HepG2 (cell line): ENCODE results near the gene CPVL. TPM values are rescaled to one million over a fixed set of nuclear protein-coding genes. Genes with fewer than 3 reads are reported as not detected.

ENCODE experiments used
- ATAC-seq: fragments of 200-7000 bp; cut with Tn5 transposase; 3 replicates; pipeline ENCODE4 v1.9.1; 2020; ENCODE audit warnings: mild to moderate bottlenecking, moderate library complexity
- BruUV-seq: library from RNA; stranded (reverse); fragments of 400-500 nt; replicated peaks from 2 replicates; lab custom pipeline; 2021; lab: Mats Ljungman, UMichigan
- CTCF ChIA-PET: fragments of 300-600 bp; formaldehyde crosslinking; extraction: SDS; loops from one replicate; lab custom pipeline; 2021; ENCODE audit warnings: low total read pairs, inconsistent platforms, low intra/inter-chr PET ratio; lab: Yijun Ruan, JAX
- POLR2A ChIA-PET: fragments of 350-600 bp; sonication (Branson Sonifier 250); formaldehyde crosslinking; loops from one replicate; lab custom pipeline; 2020; ENCODE audit warnings: antibody characterized with exemption, inconsistent platforms; lab: Yijun Ruan, JAX
- DNase-seq: peaks from one replicate; pipeline ENCODE4 v3.0.0-alpha.2; 2015; ENCODE audit warnings: low spot score
- FAIRE-seq: peaks from 3 replicates; lab custom pipeline; 2011; peaks lifted over from hg19 to GRCh38; lab: Jason Lieb, UNC
- H2AFZ ChIP-seq: one replicate; pipeline ENCODE4 v1.6.1; 2011; ENCODE audit warnings: low read length, inconsistent platforms
- H3K27ac ChIP-seq: fragments of 300-600 bp; 3 replicates; pipeline ENCODE4 v1.8.0; 2011; ENCODE audit warnings: mixed run types, mild to moderate bottlenecking, mixed read lengths, low read length, inconsistent platforms; ENCODE audit not compliant: insufficient read depth; ENCODE audit errors: extremely low read length
- H3K27me3 ChIP-seq, 2 experiments: fragments of 200-600 bp in 1 of 2; 2 replicates in 1 of 2; 3 replicates in 1 of 2; pipeline versions ENCODE4 v1.6.0 to v1.8.0; 2011; ENCODE audit warnings: low read length in 2 of 2, mild to moderate bottlenecking in 2 of 2, moderate library complexity in 2 of 2, inconsistent platforms in 1 of 2; ENCODE audit not compliant: insufficient read depth in 2 of 2, control insufficient read depth in 1 of 2
- H3K36me3 ChIP-seq, 2 experiments: fragments of 200-600 bp in 1 of 2; replicated peaks in 1 of 2; 2 replicates in 1 of 2; 3 replicates in 1 of 2; pipeline versions ENCODE4 v1.5.1 to v1.8.0; 2011; ENCODE audit warnings: low read length in 2 of 2, inconsistent platforms in 1 of 2; ENCODE audit not compliant: insufficient read depth in 2 of 2, control insufficient read depth in 1 of 2
- H3K4me1 ChIP-seq: 2 replicates; pipeline ENCODE4 v1.5.1; 2012; ENCODE audit warnings: low read length, inconsistent platforms; ENCODE audit not compliant: insufficient read depth
- H3K4me2 ChIP-seq: 2 replicates; pipeline ENCODE4 v1.6.0; 2011; ENCODE audit warnings: low read depth, low read length, inconsistent platforms
- H3K4me3 ChIP-seq, 3 experiments: fragments of 200-600 bp in 1 of 3; sonication (generic), shearing (Covaris generic) in 1 of 3; replicated peaks in 1 of 3; 2 replicates each; pipeline ENCODE4 v1.5.1; 2011 to 2016; ENCODE audit warnings: low read length in 3 of 3, inconsistent platforms in 2 of 3, low read depth in 2 of 3, mild to moderate bottlenecking in 2 of 3, control low read depth in 1 of 3, mixed read lengths in 1 of 3; ENCODE audit not compliant: insufficient read depth in 1 of 3
- H3K79me2 ChIP-seq: one replicate; pipeline ENCODE4 v1.6.1; 2011; ENCODE audit warnings: low read length, inconsistent platforms; ENCODE audit not compliant: insufficient read depth
- H3K9ac ChIP-seq: 2 replicates; pipeline ENCODE4 v1.6.0; 2011; ENCODE audit warnings: mild to moderate bottlenecking, low read depth, low read length, inconsistent platforms; ENCODE audit not compliant: insufficient read depth
- H3K9me3 ChIP-seq: 2 replicates; pipeline ENCODE4 v1.5.1; 2012; ENCODE audit warnings: mild to moderate bottlenecking, low read length
- H4K20me1 ChIP-seq: 2 replicates; pipeline ENCODE4 v1.6.0; 2011; ENCODE audit warnings: inconsistent platforms, mild to moderate bottlenecking, low read length, moderate library complexity; ENCODE audit not compliant: insufficient read depth
- CAMTA2 ChIP-seq: sonication (generic); formaldehyde crosslinking; IDR thresholded peaks from 2 replicates; pipeline ENCODE4 v1.4.0; 2020; ENCODE audit warnings: mild to moderate bottlenecking, missing genetic modification reagents, borderline replicate concordance
- HNRNPH1 ChIP-seq: fragments of 200-400 bp; formaldehyde crosslinking; optimal IDR thresholded peaks from 2 replicates; pipeline ENCODE3; 2017; ENCODE audit warnings: mild to moderate bottlenecking, low read depth, low read length
- MED1 ChIP-seq: sonication (generic); formaldehyde crosslinking; IDR thresholded peaks from 2 replicates; pipeline ENCODE4 v1.4.0; 2020; ENCODE audit warnings: missing genetic modification reagents
- MTA1 ChIP-seq: sonication (generic); formaldehyde crosslinking; IDR thresholded peaks from 2 replicates; pipeline ENCODE4 v1.4.0; 2020; ENCODE audit warnings: missing genetic modification reagents, mild to moderate bottlenecking, borderline replicate concordance
- NFATC3 ChIP-seq: sonication (generic); formaldehyde crosslinking; IDR thresholded peaks from 2 replicates; pipeline ENCODE4 v1.5.1; 2020; ENCODE audit warnings: mild to moderate bottlenecking, missing genetic modification reagents
- SMAD1 ChIP-seq: sonication (generic); formaldehyde crosslinking; IDR thresholded peaks from 2 replicates; pipeline ENCODE4 v1.4.0; 2020; ENCODE audit warnings: missing genetic modification reagents, low read depth, mild to moderate bottlenecking, borderline replicate concordance
- SSRP1 ChIP-seq: IDR thresholded peaks from 2 replicates; pipeline ENCODE4 v1.6.1; 2016; ENCODE audit warnings: control low read depth
- YEATS2 ChIP-seq: sonication (generic); formaldehyde crosslinking; IDR thresholded peaks from 2 replicates; pipeline ENCODE4 v1.4.0; 2020; ENCODE audit warnings: missing genetic modification reagents, borderline replicate concordance
- ZNF160 ChIP-seq: sonication (generic); formaldehyde crosslinking; IDR thresholded peaks from 2 replicates; pipeline ENCODE4 v1.8.0; 2022; ENCODE audit warnings: mild to moderate bottlenecking, inconsistent platforms, missing genetic modification reagents
- ZNF20 ChIP-seq: sonication (generic); formaldehyde crosslinking; IDR thresholded peaks from 2 replicates; pipeline ENCODE4 v1.4.0; 2020; ENCODE audit warnings: mild to moderate bottlenecking, moderate library complexity, missing genetic modification reagents
- ZNF547 ChIP-seq: sonication (generic); formaldehyde crosslinking; IDR thresholded peaks from 2 replicates; pipeline ENCODE4 v1.5.1; 2020; ENCODE audit warnings: mild to moderate bottlenecking, missing genetic modification reagents
- ZNF605 ChIP-seq: sonication (generic); formaldehyde crosslinking; IDR thresholded peaks from 2 replicates; pipeline ENCODE4 v1.8.0; 2022; ENCODE audit warnings: mild to moderate bottlenecking, missing genetic modification reagents
- ZNF776 ChIP-seq: sonication (generic); formaldehyde crosslinking; IDR thresholded peaks from 2 replicates; pipeline ENCODE4 v1.4.0; 2020; ENCODE audit warnings: mild to moderate bottlenecking, missing genetic modification reagents
- ZNF879 ChIP-seq: sonication (generic); formaldehyde crosslinking; IDR thresholded peaks from 2 replicates; pipeline ENCODE4 v1.8.1; 2023; ENCODE audit warnings: missing genetic modification reagents
- WGBS: methylation state at CpG from one replicate; pipeline ENCODE4 v1.1.6; 2017; ENCODE audit warnings: low lambda C conversion rate; 5-methylcytosine and 5-hydroxymethylcytosine counted together
- in situ Hi-C: cut with HindIII; loops from 2 replicates; pipeline ENCODE4 v1.10.0; 2017; ENCODE audit warnings: low pct_unique_long_range_greater_than_20kb; ENCODE audit not compliant: extremely low pct_ligation_motif_present
- intact Hi-C: fragments of 100-400 bp; cut with micrococcal nuclease; formaldehyde crosslinking; loops from one replicate; pipeline ENCODE4 v1.10.0; 2022; ENCODE audit not compliant: unreplicated experiment
- polyA plus RNA-seq, 8 experiments: library from polyadenylated mRNA; depleted of rRNA in 3 of 8; stranded (reverse) in 7 of 8; unstranded in 1 of 8; fragments of >200 nt; fragmentation: Illumina TruSeq in 4 of 8; extraction: Trizol in 4 of 8; gene quantifications; 2 replicates each; pipeline versions ENCODE4 v1.2.1 to v1.2.3, GENCODE V29; 2011 to 2016; ENCODE audit warnings: low read depth in 4 of 8, missing spikeins in 1 of 8, mixed read lengths in 1 of 8; ENCODE audit not compliant: insufficient read depth in 1 of 8
- total RNA-seq, 5 experiments: library from RNA; depleted of rRNA; stranded (reverse); fragments of >200 nt; fragmentation: Illumina TruSeq; extraction: Trizol; gene quantifications; 2 replicates each; pipeline ENCODE4 v1.2.3, GENCODE V29; 2016; ENCODE audit warnings: low read depth in 1 of 5
- TF ChIP-seq, protein P1 (sequence below): sonication (generic); formaldehyde crosslinking; IDR thresholded peaks from 2 replicates; pipeline ENCODE4 v1.8.0; 2022; ENCODE audit warnings: mild to moderate bottlenecking, missing genetic modification reagents, borderline replicate concordance
- TF ChIP-seq, protein P2 (sequence below): sonication (generic); formaldehyde crosslinking; IDR thresholded peaks from 2 replicates; pipeline ENCODE4 v1.4.0; 2020; ENCODE audit warnings: missing genetic modification reagents
- TF ChIP-seq, protein P3 (sequence below): sonication (generic); formaldehyde crosslinking; IDR thresholded peaks from 2 replicates; pipeline ENCODE4 v1.4.0; 2020; ENCODE audit warnings: missing genetic modification reagents

Gene CPVL
- total and polyA plus RNA-seq, 2 of the 13 experiments (the other 11 are each of a cell fraction or from before 2014, with no cell fraction given) = 59.2 to 294 TPM

DNA sequence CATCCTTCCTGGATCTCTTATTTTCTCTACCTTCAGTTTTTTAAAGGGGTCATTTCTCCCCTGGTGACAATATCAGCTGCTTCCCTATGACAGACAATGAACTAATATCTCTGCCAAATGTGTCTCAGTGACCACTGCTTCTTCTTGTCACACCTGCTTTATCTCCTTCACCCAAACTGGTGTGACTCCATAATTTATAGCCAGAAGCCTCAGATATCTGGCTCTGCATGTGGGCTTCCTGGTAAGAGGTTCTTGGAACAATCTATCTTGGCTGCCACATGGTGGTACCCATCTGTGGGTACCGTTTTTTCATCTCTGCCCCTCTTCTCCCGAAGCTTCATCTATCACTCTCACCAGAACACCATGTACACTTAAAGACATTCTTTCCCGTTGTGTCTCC lies 37.0 kb downstream of the CPVL start:
- CTCF ChIA-PET = no interaction called here

More for the DNA sequence above, 37.0 kb downstream of the CPVL start:
- in situ Hi-C loops (loop anchor here (10.0 kb wide), 1 partner anchor 155 kb away; the partner anchor contains the start of gene TRIL), intact Hi-C loops (no loop called here)
- Histone ChIP-seq H3K27me3 (no peaks in the 10 kb centered on the region), H3K36me3 (peaks cover 12 to 24% of the 10 kb centered on the region in 2 experiments; a peak in 4 of 5 replicates), H3K4me2 (no peak overlapping the region), H3K9me3 (no peaks in the 10 kb centered on the region), H3K9ac (no peak overlapping the region), H2AFZ (no peak overlapping the region), H3K27ac (no peak overlapping the region), H3K4me1 (no peaks in the 10 kb centered on the region), H3K4me3 (no peak overlapping the region), H4K20me1 (no peaks in the 10 kb centered on the region; the same call in 1 of the 2 replicates), H3K79me2 (no peaks in the 10 kb centered on the region)
- TF ChIP-seq ZNF605 (CRISPR knock-in tag) (no peak), MED1 (CRISPR knock-in tag) (no peak), HNRNPH1 (no peak), NFATC3 (CRISPR knock-in tag) (no peak), ZNF776 (CRISPR knock-in tag) (no peak), YEATS2 (CRISPR knock-in tag) (no peak), ZNF547 (CRISPR knock-in tag) (no peak), MTA1 (no peak), ZNF879 (CRISPR knock-in tag) (no peak), ZNF20 (CRISPR knock-in tag) (no peak), SMAD1 (no peak), CAMTA2 (no peak), ZNF160 (CRISPR knock-in tag) (no peak), SSRP1 (CRISPR knock-in tag) (no peak)
- TF ChIP-seq, protein P1, sequence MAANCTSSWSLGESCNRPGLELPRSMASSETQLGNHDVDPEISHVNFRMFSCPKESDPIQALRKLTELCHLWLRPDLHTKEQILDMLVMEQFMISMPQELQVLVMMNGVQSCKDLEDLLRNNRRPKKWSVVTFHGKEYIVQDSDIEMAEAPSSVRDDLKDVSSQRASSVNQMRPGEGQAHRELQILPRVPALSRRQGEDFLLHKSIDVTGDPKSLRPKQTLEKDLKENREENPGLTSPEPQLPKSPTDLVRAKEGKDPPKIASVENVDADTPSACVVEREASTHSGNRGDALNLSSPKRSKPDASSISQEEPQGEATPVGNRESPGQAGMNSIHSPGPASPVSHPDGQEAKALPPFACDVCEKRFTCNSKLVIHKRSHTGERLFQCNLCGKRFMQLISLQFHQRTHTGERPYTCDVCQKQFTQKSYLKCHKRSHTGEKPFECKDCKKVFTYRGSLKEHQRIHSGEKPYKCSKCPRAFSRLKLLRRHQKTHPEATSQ = no peak
- TF ChIP-seq, protein P2, sequence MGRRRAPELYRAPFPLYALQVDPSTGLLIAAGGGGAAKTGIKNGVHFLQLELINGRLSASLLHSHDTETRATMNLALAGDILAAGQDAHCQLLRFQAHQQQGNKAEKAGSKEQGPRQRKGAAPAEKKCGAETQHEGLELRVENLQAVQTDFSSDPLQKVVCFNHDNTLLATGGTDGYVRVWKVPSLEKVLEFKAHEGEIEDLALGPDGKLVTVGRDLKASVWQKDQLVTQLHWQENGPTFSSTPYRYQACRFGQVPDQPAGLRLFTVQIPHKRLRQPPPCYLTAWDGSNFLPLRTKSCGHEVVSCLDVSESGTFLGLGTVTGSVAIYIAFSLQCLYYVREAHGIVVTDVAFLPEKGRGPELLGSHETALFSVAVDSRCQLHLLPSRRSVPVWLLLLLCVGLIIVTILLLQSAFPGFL (CRISPR knock-in tag) = no peak
- TF ChIP-seq, protein P3, sequence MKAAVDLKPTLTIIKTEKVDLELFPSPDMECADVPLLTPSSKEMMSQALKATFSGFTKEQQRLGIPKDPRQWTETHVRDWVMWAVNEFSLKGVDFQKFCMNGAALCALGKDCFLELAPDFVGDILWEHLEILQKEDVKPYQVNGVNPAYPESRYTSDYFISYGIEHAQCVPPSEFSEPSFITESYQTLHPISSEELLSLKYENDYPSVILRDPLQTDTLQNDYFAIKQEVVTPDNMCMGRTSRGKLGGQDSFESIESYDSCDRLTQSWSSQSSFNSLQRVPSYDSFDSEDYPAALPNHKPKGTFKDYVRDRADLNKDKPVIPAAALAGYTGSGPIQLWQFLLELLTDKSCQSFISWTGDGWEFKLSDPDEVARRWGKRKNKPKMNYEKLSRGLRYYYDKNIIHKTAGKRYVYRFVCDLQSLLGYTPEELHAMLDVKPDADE (CRISPR knock-in tag) = no peak
- FAIRE-seq = no peak
- no peak for DNase-seq
- BruUV-seq = no TSS peak
- 96% methylated on average over 3 of the region's 3 CpGs for WGBS
- no peak for ATAC-seq
- POLR2A ChIA-PET = no interaction called here
